Stimulated activated naive CD4-positive, alpha-beta T cell treated with Interleukin-2 at 50 U/mL for 16 hours (primary cell): ENCODE results near the gene C5orf15.

Experiments used
- DNase-seq: peaks from one replicate; lab custom pipeline; 2025; lab: John Stamatoyannopoulos, UW

The C5orf15 gene

GRCh38 chr5:133921069-133921468 lies 47.4 kb downstream of the C5orf15 start:
- DNase-seq = no peak

GRCh38 chr5:133919148-133920136 lies 49.0 kb downstream of the C5orf15 start:
- DNase-seq = no peak

- no peak for DNase-seq
Observed at GRCh38 chr5:133918731-133919130, 49.7 kb downstream of the C5orf15 start.

- no peak for DNase-seq
Observed at GRCh38 chr5:133918316-133918715, 50.1 kb downstream of the C5orf15 start.

DNA sequence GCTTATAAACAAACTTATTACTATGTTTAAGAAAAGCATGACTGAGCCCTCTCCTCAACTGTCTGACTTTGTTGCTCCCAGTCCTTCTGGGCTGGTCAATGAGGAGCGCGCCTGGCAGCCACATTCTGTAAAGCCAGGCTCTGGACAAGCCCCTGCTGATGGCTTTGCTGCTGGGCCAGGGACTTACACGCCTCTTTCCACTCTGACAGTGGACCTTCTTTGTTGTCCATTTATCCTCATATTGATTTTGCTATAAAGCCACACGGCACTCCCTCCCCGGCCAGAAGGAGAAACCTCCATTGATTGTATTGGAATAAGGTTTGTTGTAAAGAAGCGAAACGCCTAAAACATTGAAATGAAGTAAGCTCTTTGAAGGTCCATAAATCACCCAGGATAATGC lies 50.6 kb downstream of the C5orf15 start:
- no peak for DNase-seq

DNA sequence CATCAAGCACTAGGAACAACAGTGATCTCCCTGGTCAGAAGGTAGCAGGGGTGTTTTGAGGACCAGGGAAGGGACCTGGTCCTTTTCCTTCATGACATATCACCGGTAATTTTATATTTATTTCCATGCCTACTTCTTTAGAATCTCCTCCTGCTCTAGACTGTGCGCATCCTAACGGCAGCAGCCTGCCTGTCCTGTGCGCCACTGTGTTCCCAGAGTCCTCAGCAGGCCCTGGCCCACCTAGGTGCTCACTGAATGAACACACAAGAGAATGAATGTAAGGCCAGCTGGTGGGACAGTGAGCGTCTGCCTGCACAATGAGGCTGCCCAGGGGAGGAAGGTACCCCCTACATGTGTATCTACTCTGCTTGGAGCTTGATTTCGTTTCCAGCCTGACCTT lies 51.5 kb downstream of the C5orf15 start:
- DNase-seq = no peak

- DNase-seq = no peak
Observed at GRCh38 chr5:133916479-133916878, 51.9 kb downstream of the C5orf15 start.

GRCh38 chr5:133914434-133914833 lies 54.0 kb downstream of the C5orf15 start:
- DNase-seq = no peak

DNA sequence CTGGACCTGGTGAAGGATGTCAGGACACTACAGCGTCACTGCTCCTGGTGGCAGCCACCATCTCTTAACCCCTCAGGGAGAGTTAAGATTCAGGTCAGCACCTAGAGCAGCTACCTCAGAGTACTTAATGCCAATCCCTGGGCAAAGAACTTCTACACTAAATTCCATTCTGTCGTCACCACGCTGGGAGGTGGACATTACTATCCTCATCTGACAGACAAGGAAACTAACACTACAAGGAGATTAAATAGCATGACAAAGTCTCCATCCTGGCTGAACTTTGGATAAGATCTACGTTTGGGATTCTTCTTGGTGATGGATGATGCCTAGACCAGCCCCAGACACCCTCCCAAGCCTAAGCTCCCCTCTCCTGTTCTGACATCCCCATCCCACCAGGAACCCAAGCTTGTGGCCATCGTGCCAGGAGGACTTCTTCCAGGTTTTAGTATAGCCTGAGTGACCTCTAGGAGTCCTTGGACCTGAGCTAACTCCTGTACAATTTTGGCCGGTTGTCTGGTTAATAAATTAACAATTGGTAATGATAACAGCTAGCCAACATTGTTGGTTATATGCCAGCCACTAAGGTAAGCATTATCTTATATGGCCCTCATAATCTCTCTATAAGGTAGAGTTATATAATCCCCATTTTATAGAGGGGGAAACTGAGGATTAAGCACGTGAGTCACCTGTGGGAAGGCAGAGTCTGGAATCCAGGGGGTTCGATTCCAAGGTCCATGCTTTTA lies 54.8 kb downstream of the C5orf15 start:
- no peak for DNase-seq

- DNase-seq = no peak
Observed at GRCh38 chr5:133912951-133913350, 55.5 kb downstream of the C5orf15 start.

- DNase-seq = no peak
Observed at GRCh38 chr5:133910571-133910970, 57.9 kb downstream of the C5orf15 start.

- no peak for DNase-seq
Observed at GRCh38 chr5:133909603-133910002, 58.8 kb downstream of the C5orf15 start.

- DNase-seq = no peak
Observed at GRCh38 chr5:133907075-133907474, 61.4 kb downstream of the C5orf15 start.

DNA sequence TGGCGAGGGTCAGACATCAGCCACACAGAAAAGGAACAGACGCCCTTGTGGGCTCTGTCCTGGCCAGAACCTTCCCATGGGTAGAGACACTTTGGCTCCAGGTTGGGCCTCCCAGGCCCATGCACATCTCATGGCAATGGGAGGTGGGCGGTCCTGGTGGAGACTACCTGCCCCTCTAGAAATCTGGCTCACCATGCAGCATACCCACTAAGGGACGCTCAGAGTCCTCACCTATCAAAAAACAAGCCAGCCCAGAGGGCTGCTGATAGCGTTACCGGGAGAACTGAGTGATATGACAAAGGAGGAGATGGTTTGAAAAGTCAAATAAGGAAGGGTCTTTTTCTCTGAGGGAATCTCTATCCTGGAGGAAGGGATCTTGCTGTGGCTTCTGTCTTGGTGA lies 62.1 kb downstream of the C5orf15 start:
- DNase-seq = no peak
